HG03280 (cell line): ENCODE data around the gene NOL12.

Source experiments
- ATAC-seq: cut with Tn5 transposase; IDR thresholded peaks from one replicate; pipeline ENCODE4 v1.9.1; 2021; ENCODE audit warnings: mild to moderate bottlenecking, moderate library complexity; ENCODE audit not compliant: unreplicated experiment

Gene NOL12

DNA sequence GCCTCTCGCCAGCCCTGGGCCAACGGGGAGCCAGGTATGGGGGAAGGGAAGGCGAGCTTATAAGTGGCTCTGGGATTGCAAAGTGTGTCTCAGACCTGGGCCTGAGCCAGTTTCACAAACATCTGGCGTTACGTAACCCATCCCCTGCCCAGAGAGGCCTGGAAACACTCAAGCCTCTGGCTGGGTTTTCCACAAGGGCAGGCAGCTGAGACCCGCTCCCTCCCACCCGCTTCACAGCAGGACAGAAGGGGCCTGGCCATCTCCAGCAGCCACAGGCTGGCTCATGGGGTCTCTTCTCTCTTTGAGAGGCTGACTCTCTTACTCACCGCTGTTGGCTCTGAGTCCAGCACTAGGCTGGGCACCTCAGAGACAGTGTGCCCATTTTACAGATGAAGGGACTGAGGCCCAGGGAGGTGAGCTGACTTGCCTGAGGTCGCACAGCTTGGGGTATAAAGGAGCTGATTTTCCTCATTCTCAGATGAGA lies 55.2 kb downstream of the NOL12 start:
- no peak for ATAC-seq

DNA sequence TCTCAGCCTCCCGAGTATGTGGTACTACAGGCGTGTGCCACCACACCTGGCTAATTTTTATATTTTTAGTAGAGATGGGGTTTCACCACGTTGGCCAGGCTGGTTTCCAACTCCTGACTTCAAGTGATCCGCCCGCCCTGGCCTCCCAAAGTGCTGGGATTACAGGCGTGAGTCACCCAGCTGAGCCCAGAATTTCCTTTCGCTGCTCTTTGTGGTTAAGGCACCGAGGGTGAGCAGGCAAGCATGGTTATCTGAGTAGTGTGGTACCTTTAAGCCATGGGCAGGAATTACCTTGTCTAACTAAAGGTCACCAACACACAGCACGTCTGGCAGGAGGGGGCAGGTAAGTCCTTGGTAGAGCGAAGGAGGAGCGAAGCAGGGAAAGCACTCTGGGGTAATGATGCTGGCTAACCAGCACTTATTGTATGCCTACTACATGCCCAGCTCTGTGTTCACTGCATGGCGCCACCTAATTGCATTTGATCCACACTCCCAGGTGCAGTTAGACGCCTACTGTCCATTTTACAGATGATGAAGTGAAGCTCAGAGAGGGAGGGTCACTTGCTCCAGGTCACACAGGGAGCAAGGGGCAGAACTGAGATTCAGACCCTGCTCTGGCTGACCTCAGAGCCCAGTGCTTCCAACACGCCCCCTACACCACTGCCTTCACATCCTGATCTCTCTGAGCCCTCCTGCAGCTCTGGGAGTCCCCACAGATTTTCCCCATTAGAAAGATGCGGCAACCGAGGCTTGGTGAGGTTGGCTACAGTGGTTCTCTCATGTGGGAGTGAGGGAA lies 56.4 kb downstream of the NOL12 start:
- ATAC-seq, result no peak
